ENCODE measurements around the gene NAT8L.

NAT8L gene

DNA sequence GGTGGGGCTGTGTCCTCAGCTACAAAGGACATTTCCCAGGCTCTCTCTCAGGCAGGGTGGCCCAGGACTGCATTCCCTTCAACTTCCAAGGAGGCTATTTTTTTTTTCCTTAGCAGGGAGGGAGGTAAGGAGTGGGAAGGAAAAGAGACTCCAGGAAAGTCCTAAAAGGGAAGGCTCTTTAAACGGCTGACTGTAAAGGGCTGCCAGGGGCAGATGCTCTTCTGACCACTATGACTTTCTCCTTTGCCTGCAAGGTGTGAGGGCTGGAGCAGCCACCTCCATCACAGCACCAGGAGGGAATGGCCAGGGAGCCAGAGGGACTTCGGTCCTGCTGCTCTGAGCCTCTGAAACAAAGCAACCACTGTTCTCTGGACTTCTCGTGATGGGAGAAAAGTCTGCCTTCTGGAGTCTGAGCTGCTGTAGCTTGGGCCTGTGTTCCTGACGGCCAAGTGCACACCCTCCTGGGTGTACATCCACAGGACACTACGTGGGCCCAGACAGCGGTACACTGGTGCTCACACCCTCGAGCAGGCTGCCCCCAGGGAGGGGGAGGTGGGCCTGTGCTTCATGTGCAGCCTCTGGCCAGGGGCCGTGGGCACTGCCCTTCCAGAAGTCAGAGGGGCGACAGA, 17.9 kb downstream of the NAT8L start:
- no peaks in the 10 kb centered on the region for H3K36me3 ChIP-seq (ENCODE audit: low read depth)
- H3K4me1 ChIP-seq (ENCODE audit: insufficient read depth, poor library complexity, severe bottlenecking) = no peaks in the 10 kb centered on the region
- DNase-seq (ENCODE audit: low spot score) (peak; percentile 39), ATAC-seq (ENCODE audit: low read depth) (no peak)
- H3K4me3 ChIP-seq (ENCODE audit: severe bottlenecking) = no peak overlapping the region
- TF ChIP-seq CTCF (IDR thresholded peaks at IDR 0.05; ENCODE audit: poor library complexity, severe bottlenecking) = no peak
- no peaks in the 10 kb centered on the region for H3K27me3 ChIP-seq (ENCODE audit: insufficient read depth, poor library complexity, severe bottlenecking)
- H3K27ac ChIP-seq (ENCODE audit: poor library complexity, severe bottlenecking) = no peak overlapping the region
- no peaks in the 10 kb centered on the region for H3K9me3 ChIP-seq (ENCODE audit: severe bottlenecking)

- Histone ChIP-seq H3K9me3 (ENCODE audit: severe bottlenecking) (no peaks in the 10 kb centered on the region), H3K4me1 (ENCODE audit: insufficient read depth, poor library complexity, severe bottlenecking) (no peaks in the 10 kb centered on the region), H3K27me3 (ENCODE audit: insufficient read depth, poor library complexity, severe bottlenecking) (no peaks in the 10 kb centered on the region), H3K4me3 (ENCODE audit: severe bottlenecking) (no peak overlapping the region), H3K36me3 (ENCODE audit: low read depth) (no peaks in the 10 kb centered on the region), H3K27ac (ENCODE audit: poor library complexity, severe bottlenecking) (no peak overlapping the region)
- peak; percentile 34 for DNase-seq (ENCODE audit: low spot score)
- TF ChIP-seq CTCF (IDR thresholded peaks at IDR 0.05; ENCODE audit: poor library complexity, severe bottlenecking) = no peak
- ATAC-seq (ENCODE audit: low read depth) = no peak
These were observed 18.7 kb downstream of the NAT8L start for GRCh38 chr4:2077537-2078460.

GRCh38 chr4:2078584-2078983, 19.5 kb downstream of the NAT8L start:
- Histone ChIP-seq H3K4me1 (ENCODE audit: insufficient read depth, poor library complexity, severe bottlenecking) (no peaks in the 10 kb centered on the region), H3K9me3 (ENCODE audit: severe bottlenecking) (no peaks in the 10 kb centered on the region), H3K36me3 (ENCODE audit: low read depth) (no peaks in the 10 kb centered on the region), H3K4me3 (ENCODE audit: severe bottlenecking) (no peak overlapping the region), H3K27me3 (ENCODE audit: insufficient read depth, poor library complexity, severe bottlenecking) (no peaks in the 10 kb centered on the region), H3K27ac (ENCODE audit: poor library complexity, severe bottlenecking) (no peak overlapping the region)
- ATAC-seq (ENCODE audit: low read depth) = no peak
- TF ChIP-seq CTCF (IDR thresholded peaks at IDR 0.05; ENCODE audit: poor library complexity, severe bottlenecking) = no peak
- DNase-seq (ENCODE audit: low spot score) = no peak

- Histone ChIP-seq H3K27me3 (ENCODE audit: insufficient read depth, poor library complexity, severe bottlenecking) (no peaks in the 10 kb centered on the region), H3K27ac (ENCODE audit: poor library complexity, severe bottlenecking) (no peak overlapping the region), H3K4me1 (ENCODE audit: insufficient read depth, poor library complexity, severe bottlenecking) (no peaks in the 10 kb centered on the region), H3K36me3 (ENCODE audit: low read depth) (no peaks in the 10 kb centered on the region), H3K4me3 (ENCODE audit: severe bottlenecking) (no peak overlapping the region), H3K9me3 (ENCODE audit: severe bottlenecking) (no peaks in the 10 kb centered on the region)
- DNase-seq (ENCODE audit: low spot score) = no peak
- TF ChIP-seq CTCF (IDR thresholded peaks at IDR 0.05; ENCODE audit: poor library complexity, severe bottlenecking) = no peak
- ATAC-seq (ENCODE audit: low read depth) = no peak
These were observed 19.9 kb downstream of the NAT8L start for GRCh38 chr4:2079006-2079405.
